ENCODE measurements around the gene NRN1L. TPM values are rescaled to one million over a fixed set of nuclear protein-coding genes. Genes with fewer than 3 reads are reported as not detected.
A peak's percentile ranks its signal among the peaks of the same experiment; 100 is the strongest.

Gene NRN1L
- total RNA-seq, 1 experiment from 2014 or later: not detected

- DNase-seq (ENCODE audit: low spot score): no peak
Observed at GRCh38 chr16:67917140-67917851, 32.6 kb downstream of the NRN1L start.

DNA sequence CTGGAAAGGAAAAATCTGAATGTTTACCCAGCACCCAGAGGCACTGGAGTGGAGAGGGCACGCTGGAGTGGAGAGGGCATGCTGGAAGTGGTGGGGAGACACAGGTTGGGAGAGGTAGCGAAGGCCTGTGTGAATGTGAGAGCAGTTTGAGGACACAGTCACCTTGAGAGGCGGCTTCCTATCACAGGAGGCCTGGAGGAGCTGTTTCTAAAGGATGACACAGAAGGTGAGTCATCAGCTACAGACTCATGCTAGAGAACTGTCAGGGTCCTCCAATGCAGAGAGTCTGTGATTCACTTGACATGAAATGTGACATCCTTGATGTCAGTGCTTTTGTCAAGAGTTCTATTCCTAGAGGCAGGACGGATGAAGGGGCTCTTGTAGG is 33.2 kb downstream of the NRN1L start:
- DNase-seq (ENCODE audit: low spot score): no peak

DNA sequence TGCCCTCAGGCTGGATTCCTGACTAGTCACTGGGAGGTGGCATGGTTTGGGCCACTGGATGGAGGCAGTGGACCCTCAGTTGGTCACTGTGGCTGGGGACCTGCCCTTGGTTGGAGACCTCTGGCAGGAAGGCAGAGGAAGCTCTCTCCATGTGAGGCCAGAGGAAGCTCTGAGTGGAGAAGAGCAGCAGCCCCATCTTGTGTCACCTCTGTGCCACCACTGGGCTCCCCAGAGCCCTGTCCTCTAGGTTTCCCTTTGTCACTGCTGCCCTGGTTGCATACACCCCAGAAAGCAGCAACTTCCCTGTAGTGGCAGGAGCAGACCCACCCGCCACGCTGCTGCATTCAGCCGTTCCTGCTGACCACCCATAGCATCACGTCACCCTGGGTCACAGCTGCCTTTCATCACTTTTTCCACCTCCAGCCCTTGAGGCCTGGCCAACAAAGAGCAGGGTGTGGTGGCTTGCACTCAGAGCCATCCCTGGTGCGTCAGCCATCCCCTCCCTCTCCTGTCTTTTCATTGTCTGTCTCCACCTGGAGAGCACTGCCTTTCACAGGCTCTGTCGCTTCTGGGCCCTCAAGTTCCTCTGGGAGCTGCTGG is 35.0 kb downstream of the NRN1L start:
- no peak for DNase-seq (ENCODE audit: low spot score)

GRCh38 chr16:67922221-67922620 is 37.5 kb downstream of the NRN1L start:
- no peak for DNase-seq (ENCODE audit: low spot score)

GRCh38 chr16:67922740-67923139 is 38.1 kb downstream of the NRN1L start:
- DNase-seq (ENCODE audit: low spot score): no peak

DNA sequence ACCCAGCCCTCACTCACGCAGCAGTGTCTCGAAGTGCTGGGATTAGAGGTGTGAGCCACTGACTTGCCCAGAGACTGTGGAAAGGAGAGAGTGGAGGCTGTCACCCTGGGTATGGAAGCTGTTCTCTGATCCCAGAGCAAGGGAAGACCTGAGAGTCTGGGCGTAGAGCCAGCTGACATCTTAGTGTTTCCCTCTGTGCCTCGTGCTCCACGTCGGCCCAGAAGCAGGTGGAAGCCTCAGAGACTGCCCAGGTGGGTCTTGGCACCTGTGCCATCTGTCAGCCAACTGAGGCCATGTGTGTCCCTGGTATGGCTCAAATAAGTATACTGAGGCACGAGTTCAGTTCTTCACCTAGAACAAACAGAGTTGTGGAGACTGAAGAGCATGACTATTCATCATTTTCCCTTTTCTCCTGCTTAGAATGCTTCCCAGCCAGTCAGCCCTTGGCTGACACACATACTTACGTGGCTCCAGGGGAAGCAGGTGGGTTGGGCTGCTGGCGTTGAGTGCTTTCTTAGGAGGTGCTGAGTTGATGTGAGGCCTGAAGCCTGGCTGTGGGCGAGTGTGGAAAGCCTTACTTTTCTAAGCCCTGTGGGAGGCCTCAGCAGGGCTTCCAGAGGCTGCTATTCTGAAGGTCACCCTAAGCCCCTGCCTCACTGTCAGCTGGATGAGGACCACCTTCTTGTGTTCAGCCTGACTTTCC is 38.9 kb downstream of the NRN1L start:
- DNase-seq (ENCODE audit: low spot score): no peak

DNA sequence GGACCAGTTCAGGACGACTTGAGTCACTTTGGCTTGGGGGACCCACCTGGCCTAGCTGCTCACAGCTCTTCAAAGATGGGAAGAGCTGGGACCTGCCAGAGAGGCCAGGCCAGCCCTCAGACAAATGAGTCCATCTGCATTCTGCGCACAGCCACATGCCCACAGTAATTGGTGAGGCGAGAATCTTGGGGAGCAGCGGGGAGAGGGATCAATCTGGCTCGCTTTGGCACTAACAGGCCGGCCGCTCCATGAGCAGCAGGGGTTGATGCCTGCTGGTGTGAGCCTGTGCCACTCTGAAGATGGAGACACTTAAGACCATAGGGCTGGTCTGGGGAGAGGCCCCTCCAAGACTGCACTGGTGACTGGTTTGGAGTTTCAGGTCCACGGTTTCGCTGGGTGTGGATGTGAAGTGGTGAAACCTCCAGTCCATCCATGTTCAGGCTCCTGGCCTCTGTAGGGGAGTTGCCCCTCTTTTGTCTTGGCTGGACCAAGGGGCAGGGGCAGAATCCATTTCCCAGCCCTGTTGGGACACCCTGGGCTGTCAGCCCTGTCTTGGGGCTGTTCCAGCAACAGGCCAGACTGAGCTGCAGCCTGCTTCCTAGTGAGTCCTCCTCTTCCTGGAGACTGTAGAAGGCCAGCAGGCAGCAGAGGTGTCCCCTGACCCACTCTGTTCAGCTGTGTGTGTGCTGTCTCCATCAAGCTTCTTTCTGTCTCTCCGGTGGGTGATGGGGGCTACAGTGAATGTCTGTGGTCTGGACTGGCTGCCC is 39.6 kb downstream of the NRN1L start:
- DNase-seq (ENCODE audit: low spot score): no peak

GRCh38 chr16:67926181-67926750 is 41.6 kb downstream of the NRN1L start:
- DNase-seq (ENCODE audit: low spot score): no peak

DNA sequence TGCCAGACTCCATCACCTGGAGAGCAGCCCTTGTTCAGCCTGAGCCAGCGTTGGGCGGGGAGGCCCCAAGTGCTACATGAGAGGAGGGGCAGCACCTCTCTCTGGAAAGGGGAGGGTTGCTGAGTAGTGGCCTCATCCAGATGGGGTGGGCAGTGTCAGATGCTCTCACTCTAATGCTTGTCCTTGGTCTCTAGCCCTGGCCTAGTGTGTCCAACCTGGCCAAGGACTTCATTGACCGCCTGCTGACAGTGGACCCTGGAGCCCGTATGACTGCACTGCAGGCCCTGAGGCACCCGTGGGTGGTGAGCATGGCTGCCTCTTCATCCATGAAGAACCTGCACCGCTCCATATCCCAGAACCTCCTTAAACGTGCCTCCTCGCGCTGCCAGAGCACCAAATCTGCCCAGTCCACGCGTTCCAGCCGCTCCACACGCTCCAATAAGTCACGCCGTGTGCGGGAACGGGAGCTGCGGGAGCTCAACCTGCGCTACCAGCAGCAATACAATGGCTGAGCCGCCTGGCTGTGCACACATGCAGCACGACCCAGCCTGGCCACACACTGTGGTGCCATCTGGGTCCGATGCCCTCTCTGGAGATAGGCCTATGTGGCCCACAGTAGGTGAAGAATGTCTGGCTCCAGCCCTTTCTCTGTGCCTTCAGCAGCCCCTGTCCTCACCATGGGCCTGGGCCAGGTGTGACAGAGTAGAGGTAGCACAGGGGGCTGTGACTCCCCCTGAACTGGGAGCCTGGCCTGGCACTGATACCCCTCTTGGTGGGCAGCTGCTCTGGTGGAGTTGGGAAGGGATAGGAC is 42.7 kb downstream of the NRN1L start:
- DNase-seq (ENCODE audit: low spot score): no peak

DNA sequence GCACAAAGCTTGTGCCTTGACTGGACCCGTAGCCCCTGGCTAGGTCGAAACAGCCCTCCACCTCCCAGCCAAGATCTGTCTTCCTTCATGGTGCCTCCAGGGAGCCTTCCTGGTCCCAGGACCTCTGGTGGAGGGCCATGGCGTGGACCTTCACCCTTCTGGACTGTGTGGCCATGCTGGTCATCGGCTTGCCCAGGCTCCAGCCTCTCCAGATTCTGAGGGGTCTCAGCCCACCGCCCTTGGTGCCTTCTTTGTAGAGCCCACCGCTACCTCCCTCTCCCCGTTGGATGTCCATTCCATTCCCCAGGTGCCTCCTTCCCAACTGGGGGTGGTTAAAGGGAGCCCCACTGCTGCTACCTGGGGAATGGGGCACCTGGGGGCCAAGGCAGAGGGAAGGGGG is 43.5 kb downstream of the NRN1L start:
- no peak for DNase-seq (ENCODE audit: low spot score)

DNA sequence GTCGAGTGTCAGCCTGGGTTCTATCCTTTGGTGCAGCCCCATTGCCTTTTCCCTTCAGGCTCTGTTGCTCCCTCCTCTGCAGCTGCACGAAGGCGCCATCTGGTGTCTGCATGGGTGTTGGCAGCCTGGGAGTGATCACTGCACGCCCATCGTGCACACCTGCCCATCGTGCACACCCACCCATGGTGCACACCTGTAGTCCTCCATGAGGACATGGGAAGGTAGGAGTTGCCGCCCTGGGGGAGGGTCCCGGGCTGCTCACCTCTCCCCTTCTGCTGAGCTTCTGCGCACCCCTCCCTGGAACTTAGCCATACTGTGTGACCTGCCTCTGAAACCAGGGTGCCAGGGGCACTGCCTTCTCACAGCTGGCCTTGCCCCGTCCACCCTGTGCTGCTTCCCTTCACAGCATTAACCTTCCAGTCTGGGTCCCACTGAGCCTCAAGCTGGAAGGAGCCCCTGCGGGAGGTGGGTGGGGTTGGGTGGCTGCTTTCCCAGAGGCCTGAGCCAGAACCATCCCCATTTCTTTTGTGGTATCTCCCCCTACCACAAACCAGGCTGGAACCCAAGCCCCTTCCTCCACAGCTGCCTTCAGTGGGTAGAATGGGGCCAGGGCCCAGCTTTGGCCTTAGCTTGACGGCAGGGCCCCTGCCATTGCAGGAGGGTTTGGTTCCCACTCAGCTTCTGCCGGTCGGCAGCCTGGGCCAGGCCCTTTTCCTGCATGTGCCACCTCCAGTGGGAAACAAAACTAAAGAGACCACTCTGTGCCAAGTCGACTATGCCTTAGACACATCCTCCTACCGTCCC is 44.1 kb downstream of the NRN1L start:
- DNase-seq (ENCODE audit: low spot score): peak; percentile 63

- DNase-seq (ENCODE audit: low spot score): no peak
Observed at GRCh38 chr16:67930191-67930590, 45.5 kb downstream of the NRN1L start.

GRCh38 chr16:67930678-67931211 is 46.1 kb downstream of the NRN1L start:
- DNase-seq (ENCODE audit: low spot score): no peak

GRCh38 chr16:67931712-67932461 is 47.2 kb downstream of the NRN1L start, which contains the start of gene CTRL:
TSS of gene CTRL (minus strand) at chr16:67931862. CDS start at chr16:67931852, 10 bp downstream.
- DNase-seq (ENCODE audit: low spot score): no peak

- DNase-seq (ENCODE audit: low spot score): no peak
Observed at GRCh38 chr16:67932462-67932840, 47.8 kb downstream of the NRN1L start.

GRCh38 chr16:67933805-67934204 is 49.1 kb downstream of the NRN1L start:
- no peak for DNase-seq (ENCODE audit: low spot score)

DNA sequence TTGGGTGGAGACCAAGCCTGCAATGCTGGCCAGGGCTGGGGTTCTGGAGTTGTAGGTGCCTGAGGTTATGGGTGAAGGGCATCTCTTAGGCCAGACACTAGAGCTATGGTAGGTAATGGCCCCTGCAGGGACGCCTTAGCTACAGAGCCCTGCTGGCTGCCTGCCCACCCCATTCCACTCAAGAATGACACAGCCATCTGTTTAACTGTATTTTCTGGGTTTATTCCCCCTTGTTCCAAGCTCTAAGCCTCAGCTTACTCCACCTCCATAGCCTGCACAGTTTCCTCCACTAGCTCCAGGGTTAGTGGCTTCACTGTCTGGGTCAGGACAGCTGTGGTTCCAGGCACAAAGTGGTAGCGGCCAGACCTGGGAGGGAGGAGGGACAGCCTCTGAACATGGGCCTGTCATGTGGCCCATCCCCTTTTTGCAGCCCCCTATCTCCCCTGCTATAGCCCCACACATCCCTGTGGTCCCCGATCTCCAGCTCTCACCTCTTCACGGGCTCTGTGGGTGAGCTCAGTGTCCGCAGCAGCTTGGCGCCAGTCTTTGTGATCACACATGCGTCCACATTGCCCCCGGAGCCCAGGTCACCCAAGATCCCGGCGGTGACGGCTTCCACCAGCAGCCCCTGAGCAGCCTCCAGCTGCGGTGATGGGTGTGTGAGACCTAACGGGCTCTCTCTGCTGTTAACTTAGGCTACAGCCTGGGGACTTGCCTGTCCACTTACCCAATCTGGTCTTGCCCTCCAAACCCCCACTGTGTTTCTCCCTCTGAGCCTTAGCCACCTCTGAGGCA is 49.8 kb downstream of the NRN1L start:
- DNase-seq (ENCODE audit: low spot score): no peak

GRCh38 chr16:67935101-67935401 is 50.4 kb downstream of the NRN1L start:
- no peak for DNase-seq (ENCODE audit: low spot score)

Data from H4 (cell line).